Suprapubic skin (tissue), 4 donors: Measurements from ENCODE around the gene RFK.

Experiments
- CTCF ChIP-seq, 2 donors: fragments of 200-600 bp in 1 of 2; fragments of 450-650 bp in 1 of 2; sonication (generic) in 1 of 2; IDR thresholded peaks; one replicate each; pipeline ENCODE4 v1.5.1; 2016 to 2019; ENCODE audit warnings: antibody characterized with exemption in 2 of 2, mild to moderate bottlenecking in 1 of 2, moderate library complexity in 1 of 2
- POLR2A ChIP-seq, 2 donors: fragments of 450-650 bp; IDR thresholded peaks; one replicate each; pipeline ENCODE4 v1.6.1; 2017; ENCODE audit warnings: antibody characterized with exemption in 2 of 2, mild to moderate bottlenecking in 2 of 2, moderate library complexity in 2 of 2
- POLR2AphosphoS5 ChIP-seq, 3 donors: sonication (generic); formaldehyde crosslinking; IDR thresholded peaks; one replicate each; pipeline ENCODE4 v1.6.1; 2017; ENCODE audit warnings: antibody characterized with exemption in 3 of 3

- TF ChIP-seq POLR2A (IDR thresholded peaks at IDR 0.05) (no peak), CTCF (IDR thresholded peaks at IDR 0.05) (no peak), POLR2AphosphoS5 (IDR thresholded peaks at IDR 0.05) (no peak)
Measured at GRCh38 chr9:76425677-76426453, 31.6 kb upstream of the RFK start.
